Right kidney (tissue), 1 donor: ENCODE data around the gene UNC93B1.

Experiments used
- DNase-seq: peaks from one replicate; pipeline ENCODE4 v3.0.0-alpha.2; 2016

UNC93B1 gene

DNA sequence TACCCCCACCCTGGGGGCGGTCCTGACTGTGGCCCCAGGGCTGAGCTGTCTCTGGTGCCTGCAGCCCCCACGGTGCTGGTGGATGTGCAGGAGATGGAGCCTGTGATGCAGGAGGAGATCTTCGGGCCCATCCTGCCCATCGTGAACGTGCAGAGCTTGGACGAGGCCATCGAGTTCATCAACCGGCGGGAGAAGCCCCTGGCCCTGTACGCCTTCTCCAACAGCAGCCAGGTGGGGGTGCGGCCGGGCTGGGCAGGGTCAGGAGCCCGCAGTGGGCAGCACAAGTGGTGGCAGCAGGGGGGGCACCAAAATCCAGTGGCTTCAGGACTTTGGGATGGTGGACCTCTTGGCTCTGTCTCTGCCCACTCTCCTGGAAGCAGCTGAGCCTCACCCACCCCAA lies 18.6 kb upstream of the UNC93B1 start:
- DNase-seq: no peak

DNA sequence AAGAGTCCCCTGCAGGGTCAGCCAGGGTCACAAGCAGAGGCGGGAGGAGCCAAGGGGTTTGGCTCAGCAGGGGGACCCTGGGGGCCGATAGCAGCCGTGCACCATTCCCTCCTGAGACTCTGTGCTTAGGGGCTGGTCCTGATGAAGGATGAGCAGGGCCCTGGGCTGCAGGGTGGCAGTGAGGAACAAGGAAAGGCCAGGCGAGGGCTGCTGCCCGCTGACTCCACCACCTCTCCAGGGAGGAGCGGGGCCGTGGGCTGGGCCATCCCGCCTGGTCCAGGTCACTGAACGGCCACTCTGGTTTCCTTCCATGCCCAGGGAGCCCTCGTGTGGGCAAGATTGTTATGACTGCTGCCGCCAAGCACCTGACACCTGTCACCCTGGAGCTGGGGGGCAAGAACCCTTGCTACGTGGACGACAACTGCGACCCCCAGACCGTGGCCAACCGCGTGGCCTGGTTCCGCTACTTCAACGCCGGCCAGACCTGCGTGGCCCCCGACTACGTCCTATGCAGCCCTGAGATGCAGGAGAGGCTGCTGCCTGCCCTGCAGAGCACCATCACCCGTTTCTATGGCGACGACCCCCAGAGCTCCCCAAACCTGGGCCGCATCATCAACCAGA lies 17.4 kb upstream of the UNC93B1 start:
- DNase-seq: no peak

DNA sequence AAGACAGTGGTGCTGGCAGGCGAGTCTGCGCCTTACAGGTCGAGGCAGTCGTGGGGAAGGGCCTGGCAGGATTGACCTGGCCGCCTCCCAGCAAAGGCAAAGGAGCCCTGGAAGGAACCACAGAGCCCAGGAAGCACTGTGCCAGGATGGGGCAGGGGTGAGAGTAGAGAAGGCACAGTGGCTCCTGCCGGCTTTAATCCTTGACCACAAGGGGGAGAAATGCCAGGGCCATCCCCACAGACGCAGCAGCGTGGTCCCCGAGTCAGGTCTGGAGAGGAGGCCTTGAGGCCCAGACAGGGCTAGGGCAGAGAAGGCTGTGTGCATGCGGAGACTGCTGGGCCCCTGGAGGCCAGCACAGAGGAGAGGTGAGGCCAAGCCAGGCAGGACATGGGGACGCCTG lies 16.7 kb upstream of the UNC93B1 start:
- no peak for DNase-seq

DNA sequence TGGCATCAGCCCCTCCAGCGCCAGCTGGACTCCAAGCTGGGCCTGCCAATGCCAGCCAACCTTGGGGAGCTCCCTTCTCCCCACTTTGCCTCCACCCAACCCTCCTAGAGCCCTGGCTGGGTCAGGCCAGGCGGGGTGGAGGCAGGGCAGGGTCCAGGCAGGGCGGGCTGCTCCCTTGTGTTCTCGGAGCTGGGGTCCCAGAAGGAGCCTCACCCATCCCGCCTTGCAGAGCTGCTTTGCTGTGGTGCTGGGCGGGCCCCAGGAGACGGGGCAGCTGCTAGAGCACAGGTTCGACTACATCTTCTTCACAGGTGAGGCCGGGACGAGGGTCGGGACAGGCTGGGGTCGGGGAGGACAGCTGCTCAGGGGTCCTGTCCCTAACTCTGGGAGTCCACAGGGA lies 15.6 kb upstream of the UNC93B1 start:
- no peak for DNase-seq

DNA sequence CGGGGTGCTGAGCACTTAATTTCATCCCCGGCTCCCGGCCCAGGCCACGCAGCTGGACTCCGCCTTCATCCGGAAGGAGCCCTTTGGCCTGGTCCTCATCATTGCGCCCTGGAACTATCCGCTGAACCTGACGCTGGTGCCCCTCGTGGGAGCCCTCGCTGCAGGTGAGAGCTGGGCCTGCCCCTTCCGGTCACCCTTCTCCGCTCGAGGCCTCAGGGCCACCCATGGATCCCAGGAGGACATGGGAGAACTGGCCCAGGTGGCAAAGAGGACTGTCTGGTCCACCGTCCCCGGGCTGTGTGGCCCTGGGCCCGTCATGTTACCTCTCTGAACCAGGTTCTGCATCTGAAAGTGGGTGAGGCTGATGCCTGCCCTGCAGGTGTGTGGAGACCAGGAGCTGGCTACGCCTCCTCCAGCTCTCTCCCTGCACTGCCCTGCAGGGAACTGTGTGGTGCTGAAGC lies 14.9 kb upstream of the UNC93B1 start:
- DNase-seq: no peak

DNA sequence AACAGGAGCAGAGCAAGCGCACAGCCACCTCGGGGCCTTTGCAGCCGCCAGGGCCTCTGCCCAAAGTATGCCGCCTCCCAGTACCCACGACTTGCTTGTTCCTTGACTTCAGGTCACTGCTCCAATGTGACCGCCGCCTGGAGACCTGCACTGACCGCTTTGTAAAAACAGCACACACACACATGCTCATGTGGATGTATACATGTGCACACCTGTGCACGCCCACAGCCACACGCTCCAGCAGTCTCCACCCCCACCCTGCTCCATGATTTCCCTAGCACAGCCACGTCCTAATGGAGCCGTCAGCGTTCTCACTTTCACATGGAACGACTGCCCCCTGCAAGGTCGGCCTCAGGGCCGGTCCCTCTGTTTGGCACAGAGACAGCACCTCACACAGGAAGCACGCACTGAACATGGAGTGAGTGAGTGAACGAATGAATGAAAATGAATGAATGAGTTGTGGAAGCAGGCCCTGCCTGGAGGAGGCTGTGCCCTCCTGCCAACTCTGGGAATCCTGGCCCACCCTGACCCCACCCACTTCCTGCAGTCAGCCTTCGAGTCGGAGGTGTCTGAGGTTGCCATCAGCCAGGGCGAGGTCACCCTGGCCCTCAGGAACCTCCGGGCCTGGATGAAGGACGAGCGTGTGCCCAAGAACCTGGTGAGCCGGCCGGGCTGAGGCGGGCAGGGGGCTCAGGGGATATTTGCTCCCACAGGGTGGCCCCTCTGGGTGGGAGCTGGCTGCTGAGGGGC lies 14.3 kb upstream of the UNC93B1 start:
- no peak for DNase-seq

DNA sequence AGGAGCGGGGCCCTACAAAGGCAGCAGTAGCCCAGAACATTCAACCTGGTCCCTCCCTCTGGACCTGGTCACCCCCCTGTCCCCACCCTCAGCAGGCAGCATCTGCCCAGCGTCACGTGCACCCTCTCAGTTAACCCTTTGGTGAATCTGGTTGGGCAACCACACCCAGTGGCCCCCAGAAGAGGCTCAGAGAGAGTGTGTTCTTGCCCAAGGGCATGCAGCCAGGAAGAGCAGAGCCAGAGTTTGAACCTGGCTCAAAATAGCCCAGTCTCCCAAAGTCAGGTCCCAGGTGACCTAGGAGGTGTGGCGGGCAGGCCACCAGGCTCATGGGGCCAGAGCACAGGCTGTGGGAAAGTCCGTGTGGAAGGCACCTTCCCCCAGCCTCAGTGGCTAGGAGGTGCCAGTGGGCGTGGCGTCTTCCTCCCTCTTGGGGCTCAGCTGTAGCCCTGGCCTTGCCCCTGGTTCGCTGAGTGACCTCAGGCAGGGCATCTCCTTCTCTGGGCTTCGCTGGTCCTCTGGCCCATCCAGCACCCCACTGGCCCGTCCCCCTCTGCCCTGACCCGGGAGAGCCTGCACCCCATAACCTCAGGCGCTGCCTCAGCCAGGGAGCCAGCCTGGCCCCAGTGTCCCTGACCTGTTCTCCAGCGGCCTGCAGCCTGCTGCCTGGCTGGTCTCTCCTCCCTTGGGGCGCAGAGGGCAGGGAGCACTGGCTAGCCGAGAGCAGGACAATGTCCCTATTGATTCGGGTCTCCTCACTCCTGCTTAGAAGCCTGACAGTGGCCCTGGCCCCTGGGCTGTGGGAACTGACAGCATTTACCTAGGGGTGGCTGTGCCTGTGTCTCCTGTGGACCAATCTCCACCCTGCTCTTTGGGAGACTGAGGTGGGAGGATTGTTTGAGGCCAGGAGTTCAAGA lies 13.3 kb upstream of the UNC93B1 start:
- DNase-seq: no peak

DNA sequence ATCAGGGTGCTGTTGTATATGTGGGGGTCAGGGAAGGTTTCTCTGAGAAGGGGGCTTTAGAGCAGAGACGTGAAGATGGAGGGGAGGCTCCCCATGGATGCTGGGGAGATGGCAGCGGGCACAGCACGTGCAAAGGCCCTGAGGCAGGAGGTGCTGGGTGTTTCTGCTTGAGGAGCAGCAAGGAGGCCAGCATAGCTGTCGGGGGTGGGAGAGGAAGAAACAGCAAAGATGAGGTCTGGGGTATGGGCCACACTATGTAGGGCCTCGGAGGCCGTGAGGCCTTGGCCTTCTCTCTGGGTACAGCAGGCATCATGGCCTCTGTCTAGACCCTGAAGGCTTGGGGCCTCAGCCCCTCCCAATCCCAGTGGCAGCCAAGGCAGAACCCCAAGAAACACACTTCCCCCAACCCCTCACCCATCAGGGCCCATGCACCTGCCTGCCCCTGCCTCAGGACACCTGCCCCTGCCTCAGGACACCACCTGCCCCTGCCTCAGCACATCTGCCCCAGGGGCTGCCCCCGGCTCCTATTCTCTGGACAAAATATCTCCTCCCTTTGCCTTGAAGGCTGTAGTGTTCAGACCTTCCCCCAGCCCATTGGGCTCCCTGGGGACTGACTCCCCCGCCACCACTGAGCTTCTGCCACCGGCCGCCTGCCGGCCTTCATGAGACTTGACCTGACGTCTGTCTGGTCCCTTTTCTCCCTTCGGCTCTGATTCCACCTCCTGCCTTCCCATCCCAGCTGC lies 12.4 kb upstream of the UNC93B1 start:
- DNase-seq: no peak

DNA sequence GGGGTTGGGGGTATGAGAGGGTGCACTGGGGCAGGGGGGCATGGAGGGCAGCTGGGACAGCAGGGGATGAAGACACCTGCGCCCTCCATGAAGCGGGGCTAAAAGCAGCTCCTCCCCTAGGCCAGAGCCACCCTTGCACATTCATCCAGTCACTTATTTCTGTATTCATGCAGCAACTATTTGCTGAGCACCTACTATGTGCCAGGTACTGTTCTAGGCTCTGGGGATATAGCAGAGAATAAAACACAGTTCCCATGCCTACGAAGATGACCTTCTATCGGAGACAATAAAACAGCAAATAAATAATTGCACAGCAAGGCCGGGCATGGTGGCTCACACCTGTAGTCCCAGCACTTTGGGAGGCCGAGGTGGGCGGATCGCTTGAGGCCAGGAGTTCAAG lies 11.6 kb upstream of the UNC93B1 start:
- DNase-seq: no peak

DNA sequence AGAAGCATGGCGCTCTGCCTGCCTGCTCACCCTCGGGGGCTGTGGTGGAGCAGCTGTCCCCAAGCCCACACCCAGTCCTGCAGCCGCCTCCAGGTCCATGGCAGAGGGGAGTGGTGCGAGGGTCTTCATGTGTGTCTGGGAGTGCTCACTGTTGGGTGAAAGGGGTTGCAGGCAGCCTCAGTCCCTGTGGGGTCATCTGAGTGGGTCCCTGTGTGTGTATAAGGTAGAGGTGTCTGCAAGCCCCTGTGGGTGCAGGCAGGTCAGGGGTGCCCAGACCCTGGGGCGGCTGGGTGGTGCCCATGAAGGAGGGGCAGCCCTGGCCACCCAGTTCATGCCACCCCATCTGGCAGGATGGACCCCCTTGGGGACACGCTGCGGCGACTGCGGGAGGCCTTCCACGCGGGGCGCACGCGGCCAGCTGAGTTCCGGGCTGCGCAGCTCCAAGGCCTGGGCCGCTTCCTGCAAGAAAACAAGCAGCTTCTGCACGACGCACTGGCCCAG lies 11.1 kb upstream of the UNC93B1 start:
- DNase-seq: no peak

DNA sequence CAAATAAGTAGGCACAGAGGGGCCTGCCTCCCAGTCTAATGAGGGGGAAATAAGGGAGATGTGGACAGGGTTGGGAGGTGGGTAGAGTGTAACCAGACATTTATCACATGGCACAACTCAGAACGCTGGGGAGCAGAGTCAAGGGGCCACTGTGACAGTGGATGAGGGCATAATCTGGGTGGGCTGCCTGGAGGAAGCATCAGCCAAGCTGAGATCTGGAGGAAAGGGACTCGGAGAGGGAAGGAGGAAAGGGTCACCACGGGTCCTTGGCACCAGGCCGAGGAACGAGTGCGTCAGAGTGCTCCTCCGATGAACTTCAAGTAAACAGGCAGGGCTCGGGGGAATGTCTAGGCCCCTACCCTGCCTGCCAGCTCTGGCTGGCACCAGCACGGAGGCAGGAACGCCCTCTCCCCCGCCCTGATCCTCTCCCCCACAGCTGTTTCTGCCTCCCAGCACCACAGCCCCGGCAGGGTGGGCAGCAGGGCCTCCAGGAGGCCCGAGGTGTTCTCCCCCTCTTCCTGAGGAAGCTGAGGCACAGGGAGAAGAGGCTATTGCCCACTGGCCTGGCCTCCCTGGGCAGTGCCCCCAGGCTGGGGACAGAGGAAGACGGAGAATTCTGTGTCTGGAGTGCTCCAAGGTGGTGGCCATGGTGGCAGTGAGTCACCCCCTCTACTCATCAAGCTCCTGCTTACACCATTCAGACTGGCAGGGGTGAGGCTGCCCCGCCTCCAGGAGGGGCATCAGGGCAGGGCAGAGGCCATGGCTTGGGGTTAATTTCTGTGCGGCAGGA lies 10.5 kb upstream of the UNC93B1 start:
- no peak for DNase-seq

DNA sequence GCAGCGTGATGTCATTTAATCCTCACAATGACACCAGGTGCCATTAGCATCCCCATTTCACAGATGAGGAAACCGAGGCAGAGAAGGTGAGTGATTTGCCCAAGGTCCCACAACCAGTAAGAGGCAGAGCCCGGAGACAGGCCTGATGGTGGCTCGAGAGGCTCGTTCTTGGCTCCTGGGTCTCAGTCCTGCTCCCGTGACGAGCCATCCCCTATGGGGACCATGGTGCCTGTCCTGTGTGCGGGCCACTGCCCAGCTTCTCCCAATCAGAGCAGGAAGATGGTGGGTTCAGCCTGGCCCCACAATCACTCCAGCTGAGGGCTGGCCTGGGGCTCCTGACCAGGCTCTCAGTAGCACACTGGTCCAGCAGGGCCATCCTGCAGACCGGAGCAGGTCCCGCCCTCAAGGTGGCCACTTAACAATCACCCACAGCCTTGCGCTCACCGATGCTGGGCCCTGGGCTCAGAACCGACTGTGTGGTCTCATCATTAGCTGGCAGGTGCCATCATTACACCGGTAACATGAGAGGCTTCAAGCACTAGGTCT lies 9.8 kb upstream of the UNC93B1 start:
- DNase-seq: no peak

DNA sequence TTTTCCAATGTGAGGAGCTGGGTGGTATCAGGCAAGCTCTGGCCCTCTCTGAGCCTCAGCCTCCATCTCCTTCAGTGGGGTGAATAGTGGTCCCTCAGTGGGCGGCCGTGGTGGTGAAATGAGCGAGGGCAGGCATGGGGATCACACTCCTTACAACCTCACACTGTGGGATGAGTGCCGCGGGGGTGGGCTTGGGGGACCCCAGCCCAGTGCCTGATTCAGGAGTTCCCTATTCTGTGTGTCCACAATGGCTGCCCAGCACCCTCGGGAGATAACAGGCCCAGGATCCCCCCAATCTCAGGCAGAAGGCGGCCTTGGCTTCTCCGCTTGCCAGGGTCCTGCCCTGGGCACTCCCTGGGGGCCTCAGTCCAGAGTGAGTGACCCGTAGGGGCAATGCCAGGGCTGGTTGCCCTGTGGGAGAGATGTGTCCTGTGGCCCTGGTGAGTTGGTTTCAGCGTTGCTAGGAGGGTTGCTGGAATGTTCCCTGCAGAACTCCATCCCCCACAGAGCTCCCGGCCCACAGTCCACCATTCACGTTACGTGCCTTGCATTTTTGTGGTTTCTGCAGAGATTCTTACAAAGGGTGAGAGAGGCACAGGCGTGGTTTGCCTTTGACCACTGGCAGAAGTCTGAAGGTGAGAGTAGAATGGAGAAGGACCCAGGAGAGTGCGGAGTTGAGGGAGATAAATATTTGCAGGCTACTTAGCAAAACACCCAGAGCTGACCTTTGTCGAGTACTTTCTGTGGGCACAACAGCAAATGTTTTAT lies 9.1 kb upstream of the UNC93B1 start:
- DNase-seq: no peak

DNA sequence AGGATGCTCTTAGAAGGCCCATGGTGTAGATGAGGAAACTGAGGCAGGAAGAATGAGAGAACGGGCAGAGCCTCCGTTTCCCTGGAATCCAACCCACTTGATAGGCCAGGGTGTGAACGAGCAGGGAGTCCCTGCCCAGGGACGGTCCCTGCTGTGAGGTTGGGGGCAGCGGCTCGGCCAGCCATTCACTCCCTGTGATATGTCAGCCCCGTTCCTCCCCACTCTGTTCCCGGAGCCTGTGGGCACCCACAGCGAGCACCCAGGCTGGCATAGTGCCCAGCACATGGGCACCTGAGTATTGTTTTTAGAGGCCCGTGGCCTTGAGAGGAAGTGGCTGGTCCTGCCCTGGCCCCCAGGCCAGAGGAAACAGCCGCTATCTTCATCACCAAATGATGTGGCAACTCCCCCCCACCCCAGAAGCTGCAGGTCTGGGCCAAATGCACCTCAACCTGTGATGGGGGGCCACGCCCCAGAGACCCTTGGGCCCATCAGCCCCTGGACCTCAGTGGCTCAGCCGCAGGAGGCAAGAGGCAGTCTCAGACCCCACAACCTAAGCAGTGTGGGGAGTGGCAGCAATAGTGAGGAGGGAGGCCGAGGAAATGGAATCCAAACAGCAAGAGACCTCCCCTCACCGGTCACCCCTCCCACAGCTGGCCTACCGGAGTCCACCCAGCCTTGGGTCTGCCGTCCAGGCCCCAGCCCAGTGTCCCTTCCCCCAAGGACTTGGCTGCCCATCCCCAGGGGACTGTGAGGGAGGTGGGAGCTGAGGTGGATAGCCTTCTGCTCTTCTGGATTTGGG lies 8.3 kb upstream of the UNC93B1 start:
- DNase-seq: no peak

DNA sequence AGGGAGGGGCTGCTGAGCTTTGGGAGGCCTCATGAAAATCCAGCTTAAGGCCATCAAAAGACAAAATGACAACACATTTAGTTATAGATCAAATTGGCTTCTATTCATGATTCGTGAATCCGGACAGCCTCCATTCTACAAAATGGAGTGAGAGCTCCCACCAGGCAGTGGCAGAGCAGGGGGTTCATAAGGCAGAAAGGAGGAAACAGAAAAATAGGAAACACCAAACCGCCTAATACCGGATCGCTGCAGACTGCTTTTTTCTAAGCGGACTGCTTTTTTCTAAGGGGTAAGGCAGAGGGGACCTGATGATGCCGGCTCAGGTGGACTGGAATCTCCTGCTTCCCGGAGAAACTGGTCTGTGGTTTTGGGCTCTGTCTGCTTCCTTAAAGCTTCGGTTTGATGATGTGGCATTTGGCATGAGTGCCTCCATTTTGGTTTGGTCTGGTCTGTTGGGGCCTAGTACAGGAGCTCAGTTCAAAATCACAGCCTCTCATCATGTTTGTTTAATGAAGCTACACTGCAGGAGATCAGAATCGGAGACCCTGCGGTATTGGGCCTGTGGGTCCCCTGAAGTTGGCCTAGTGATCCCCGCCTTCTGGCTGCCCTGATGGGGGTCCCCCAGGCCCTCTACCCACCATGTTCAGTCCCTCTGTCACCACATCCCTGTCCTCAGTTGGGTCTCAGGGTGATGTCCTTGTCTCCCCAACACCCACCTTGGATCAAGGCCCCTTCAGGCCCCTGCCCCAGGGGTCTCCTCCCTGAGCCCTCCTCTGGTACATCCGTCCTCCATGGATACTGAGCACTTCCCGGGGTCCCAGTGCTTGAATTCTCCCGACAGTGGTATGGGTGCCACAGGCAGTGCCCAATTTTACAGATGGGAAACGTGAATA lies 7.4 kb upstream of the UNC93B1 start:
- DNase-seq: no peak

DNA sequence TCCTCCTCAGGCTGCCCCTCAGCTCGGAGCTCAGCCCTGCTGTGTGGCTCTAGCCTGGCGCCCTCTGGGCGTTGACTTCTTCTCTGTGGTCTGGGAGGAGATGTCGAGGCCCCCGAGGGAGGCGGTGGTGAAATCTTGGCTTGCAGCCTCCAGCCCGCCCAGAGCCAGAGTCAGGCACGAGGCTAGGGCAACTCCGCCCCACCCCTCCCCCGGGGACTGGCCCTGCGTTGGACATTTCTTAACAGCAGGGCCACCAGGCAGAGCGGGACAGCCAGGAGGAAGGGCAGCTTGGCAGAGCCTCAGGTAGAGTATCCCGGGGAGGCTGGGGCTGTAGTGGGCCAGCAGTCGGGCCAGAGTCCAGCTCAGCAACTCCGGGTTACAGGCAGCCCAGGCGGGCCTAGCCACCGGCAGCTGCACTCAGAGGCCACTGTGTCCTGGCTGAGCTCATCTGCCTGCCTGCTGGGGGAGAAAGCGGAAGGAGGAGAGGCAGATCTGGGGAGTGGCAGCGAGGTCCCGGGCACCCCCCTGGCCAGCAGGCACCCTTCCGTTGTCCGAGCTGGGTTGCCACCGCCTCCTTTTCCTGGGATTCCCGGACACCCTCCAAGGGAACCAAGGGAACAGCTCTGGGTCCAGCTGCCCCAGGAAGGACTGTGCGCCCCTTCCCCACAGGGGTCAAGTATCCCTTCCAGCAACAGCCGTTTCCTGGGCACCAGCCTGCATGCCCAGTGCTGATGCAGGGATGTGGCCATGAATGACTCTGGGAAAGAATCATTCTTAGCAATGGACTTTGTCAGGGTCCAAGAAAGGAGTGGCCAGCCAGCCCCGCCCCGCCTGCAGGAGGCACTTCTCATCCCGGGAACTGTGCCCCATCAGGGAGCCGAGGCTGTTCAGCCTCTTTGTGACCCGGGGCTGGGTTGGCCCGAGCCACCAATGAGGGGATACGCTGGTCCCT lies 6.5 kb upstream of the UNC93B1 start, which contains the start of gene ALDH3B1:
Gene ALDH3B1, plus strand, starts transcription at position 238 of the 952 bp plus-strand sequence. CDS start 4,971 bp downstream, outside the sequence.
- peak; percentile 53 for DNase-seq
